IMR-90 (cell line): Measurements from ENCODE around the gene ABHD10. TPM values are rescaled to one million over a fixed set of nuclear protein-coding genes. Genes with fewer than 3 reads are reported as not detected.

ENCODE experiments used
- ATAC-seq: fragments of 200-7000 bp; cut with Tn5 transposase; 2 replicates; pipeline ENCODE4 v1.9.1; 2020; ENCODE audit warnings: low read depth, mild to moderate bottlenecking, moderate library complexity
- BruUV-seq: library from RNA; stranded (reverse); fragments of 400-500 nt; replicated peaks from 2 replicates; lab custom pipeline; 2021; lab: Mats Ljungman, UMichigan
- CTCF ChIA-PET: fragments of 300-600 bp; formaldehyde crosslinking; extraction: SDS; loops from one replicate; lab custom pipeline; 2021; ENCODE audit warnings: antibody characterized with exemption; lab: Yijun Ruan, JAX
- POLR2A ChIA-PET: fragments of 300-600 bp; sonication (Branson Sonifier 250); formaldehyde crosslinking; loops from one replicate; lab custom pipeline; 2022; ENCODE audit warnings: antibody characterized with exemption; ENCODE audit not compliant: unreplicated experiment; lab: Charles Lee
- DNase-seq: peaks from one replicate; pipeline ENCODE4 v3.0.0; 2013
- H2AFZ ChIP-seq: replicated peaks from 2 replicates; pipeline ENCODE3; 2013; ENCODE audit warnings: low read length, mild to moderate bottlenecking; ENCODE audit not compliant: poor library complexity
- H2AK5ac ChIP-seq: 2 replicates; pipeline ENCODE4 v1.6.1; 2013; ENCODE audit warnings: low read depth, low read length, inconsistent platforms
- H2AK9ac ChIP-seq: replicated peaks from 2 replicates; pipeline ENCODE3; 2013; ENCODE audit warnings: mild to moderate bottlenecking, low read depth, low read length, moderate library complexity; ENCODE audit not compliant: poor library complexity
- H2BK120ac ChIP-seq: 2 replicates; pipeline ENCODE4 v1.6.1; 2013; ENCODE audit warnings: low read depth, low read length, inconsistent platforms
- H2BK15ac ChIP-seq: 3 replicates; pipeline ENCODE4 v1.6.1; 2013; ENCODE audit warnings: low read depth, low read length, inconsistent platforms
- H2BK20ac ChIP-seq: 2 replicates; pipeline ENCODE4 v1.6.1; 2013; ENCODE audit warnings: low read depth, mild to moderate bottlenecking, inconsistent platforms, low read length, moderate library complexity
- H2BK5ac ChIP-seq: 2 replicates; pipeline ENCODE4 v1.6.1; 2013; ENCODE audit warnings: mild to moderate bottlenecking, low read depth, low read length, inconsistent platforms; ENCODE audit not compliant: poor library complexity, severe bottlenecking
- H3K14ac ChIP-seq: replicated peaks from 2 replicates; pipeline ENCODE4 v1.6.1; 2013; ENCODE audit warnings: low read depth, low read length, inconsistent platforms
- H3K18ac ChIP-seq: 2 replicates; pipeline ENCODE4 v1.6.1; 2013; ENCODE audit warnings: low read depth, low read length, control low read depth
- H3K23ac ChIP-seq: 2 replicates; pipeline ENCODE4 v1.6.1; 2013; ENCODE audit warnings: low read depth, low read length, inconsistent platforms
- H3K27ac ChIP-seq: 2 replicates; pipeline ENCODE4 v1.5.1; 2013; ENCODE audit warnings: mild to moderate bottlenecking, control low read depth, low read length; ENCODE audit not compliant: insufficient read depth
- H3K27me3 ChIP-seq: 2 replicates; pipeline ENCODE4 v1.6.1; 2013; ENCODE audit warnings: low read length; ENCODE audit not compliant: control insufficient read depth, insufficient read depth
- H3K36me3 ChIP-seq: 2 replicates; pipeline ENCODE4 v1.6.1; 2013; ENCODE audit warnings: low read length, mixed read lengths; ENCODE audit not compliant: control insufficient read depth, insufficient read depth
- H3K4ac ChIP-seq: 2 replicates; pipeline ENCODE4 v1.6.1; 2013; ENCODE audit warnings: low read depth, low read length, inconsistent platforms
- H3K4me1 ChIP-seq: 2 replicates; pipeline ENCODE4 v1.6.1; 2013; ENCODE audit warnings: low read length, mixed read lengths; ENCODE audit not compliant: control insufficient read depth, insufficient read depth
- H3K4me2 ChIP-seq: 2 replicates; pipeline ENCODE4 v1.6.1; 2013; ENCODE audit warnings: low read depth, mild to moderate bottlenecking, control low read depth, low read length, moderate library complexity
- H3K4me3 ChIP-seq: 2 replicates; pipeline ENCODE4 v1.5.1; 2013; ENCODE audit warnings: low read depth, mild to moderate bottlenecking, control low read depth, low read length, moderate library complexity; ENCODE audit not compliant: insufficient read depth
- H3K56ac ChIP-seq: 2 replicates; pipeline ENCODE4 v1.6.1; 2013; ENCODE audit warnings: low read length, inconsistent platforms; ENCODE audit not compliant: insufficient read depth; ENCODE audit errors: extremely low read depth
- H3K79me1 ChIP-seq, 2 experiments: 2 replicates each; pipeline ENCODE4 v1.6.1; 2013; ENCODE audit warnings: low read length in 2 of 2, inconsistent platforms in 1 of 2, low read depth in 1 of 2
- H3K9ac ChIP-seq: 2 replicates; pipeline ENCODE4 v1.6.1; 2013; ENCODE audit warnings: low read depth, low read length, control low read depth
- H3K9me1 ChIP-seq: 2 replicates; pipeline ENCODE4 v1.6.1; 2013; ENCODE audit warnings: low read length, inconsistent platforms; ENCODE audit not compliant: insufficient read depth
- H3K9me3 ChIP-seq: 2 replicates; pipeline ENCODE4 v1.6.1; 2013; ENCODE audit warnings: low read length; ENCODE audit not compliant: control insufficient read depth, insufficient read depth
- H4K20me1 ChIP-seq: 2 replicates; pipeline ENCODE4 v1.6.1; 2013; ENCODE audit warnings: low read length, inconsistent platforms; ENCODE audit not compliant: insufficient read depth
- H4K5ac ChIP-seq: 2 replicates; pipeline ENCODE4 v1.6.1; 2013; ENCODE audit warnings: mild to moderate bottlenecking, low read depth, low read length, control low read depth
- H4K8ac ChIP-seq, 2 experiments: 2 replicates each; pipeline ENCODE4 v1.6.1; 2013; ENCODE audit warnings: low read depth in 2 of 2, low read length in 2 of 2, control low read depth in 1 of 2, inconsistent platforms in 1 of 2
- H4K91ac ChIP-seq: 2 replicates; pipeline ENCODE4 v1.6.1; 2013; ENCODE audit warnings: low read depth, low read length, inconsistent platforms; ENCODE audit not compliant: insufficient read depth
- BHLHE40 ChIP-seq: fragments of 150-350 bp; IDR thresholded peaks from 2 replicates; pipeline ENCODE4 v1.6.1; 2016; ENCODE audit warnings: mild to moderate bottlenecking, low read depth, low read length
- CEBPB ChIP-seq: IDR thresholded peaks from 2 replicates; pipeline ENCODE4 v1.6.1; 2012; ENCODE audit warnings: low read depth, low read length, improper control_type of control experiment
- CHD1 ChIP-seq: IDR thresholded peaks from 2 replicates; pipeline ENCODE4 v1.6.1; 2012; ENCODE audit warnings: low read depth, low read length, improper control_type of control experiment
- FOS ChIP-seq: fragments of 150-350 bp; IDR thresholded peaks from 2 replicates; pipeline ENCODE4 v1.6.1; 2016; ENCODE audit warnings: low read depth, low read length
- MAFK ChIP-seq: IDR thresholded peaks from 2 replicates; pipeline ENCODE4 v1.6.1; 2012; ENCODE audit warnings: low read depth, low read length, improper control_type of control experiment
- MAZ ChIP-seq: IDR thresholded peaks from 2 replicates; pipeline ENCODE4 v1.6.1; 2012; ENCODE audit warnings: low read depth, mild to moderate bottlenecking, low read length, improper control_type of control experiment, moderate library complexity, borderline replicate concordance
- NFE2L2 ChIP-seq: fragments of 150-350 bp; IDR thresholded peaks from 2 replicates; pipeline ENCODE4 v1.6.1; 2016; ENCODE audit warnings: low read depth, mild to moderate bottlenecking, low read length
- POLR2A ChIP-seq: IDR thresholded peaks from 2 replicates; pipeline ENCODE4 v1.6.1; 2012; ENCODE audit warnings: mild to moderate bottlenecking, low read depth, low read length
- RAD21 ChIP-seq: IDR thresholded peaks from 2 replicates; pipeline ENCODE4 v1.6.1; 2012; ENCODE audit warnings: low read length, improper control_type of control experiment
- RCOR1 ChIP-seq: IDR thresholded peaks from 2 replicates; pipeline ENCODE4 v1.6.1; 2012; ENCODE audit warnings: mild to moderate bottlenecking, low read length, improper control_type of control experiment; ENCODE audit not compliant: insufficient replicate concordance
- RFX5 ChIP-seq: IDR thresholded peaks from 2 replicates; pipeline ENCODE4 v1.8.0; 2012; ENCODE audit warnings: low read depth, mild to moderate bottlenecking, low read length, moderate library complexity
- SMC3 ChIP-seq: fragments of 150-350 bp; IDR thresholded peaks from 2 replicates; pipeline ENCODE4 v1.6.1; 2016; ENCODE audit warnings: low read depth, mild to moderate bottlenecking, antibody characterized with exemption, low read length, moderate library complexity
- WGBS, 2 experiments: methylation state at CpG; one replicate each; pipeline versions ENCODE4 v1.1.5 to v1.1.7; 2013; ENCODE audit warnings: missing lambda C conversion rate in 2 of 2; ENCODE audit not compliant: insufficient read length in 1 of 2; ENCODE audit errors: extremely low coverage in 2 of 2; 5-methylcytosine and 5-hydroxymethylcytosine counted together
- dilution Hi-C: fragments of 300-500 bp; cut with HindIII; formaldehyde crosslinking; loops from one replicate; pipeline ENCODE4 v1.14.3; 2018; ENCODE audit warnings: low sequenced_read_pairs; ENCODE audit not compliant: unreplicated experiment
- in situ Hi-C: fragments of 300-500 bp; cut with MboI; formaldehyde crosslinking; loops from 3 replicates; pipeline ENCODE4 v1.14.3; 2019; ENCODE audit warnings: low sequenced_read_pairs, inconsistent platforms, mixed read lengths
- intact Hi-C: fragments of 100-400 bp; cut with micrococcal nuclease; formaldehyde crosslinking; loops from 2 replicates; pipeline ENCODE4 v1.10.0; 2022
- polyA plus RNA-seq, 3 experiments: library from polyadenylated mRNA; depleted of rRNA; stranded (reverse); fragments of >200 nt; gene quantifications; 2 replicates each; pipeline ENCODE4 v1.2.3, GENCODE V29; 2012; ENCODE audit warnings: low replicate concordance in 1 of 3
- total RNA-seq: library from RNA; depleted of rRNA; stranded (reverse); fragments of >200 nt; gene quantifications from 2 replicates; pipeline ENCODE4 v1.2.3, GENCODE V29; 2012
- TF ChIP-seq, protein P1 (sequence below): conservative IDR thresholded peaks from 2 replicates; pipeline ENCODE4 v1.5.1; 2012; ENCODE audit warnings: mild to moderate bottlenecking, low read depth, low read length, improper control_type of control experiment
- TF ChIP-seq, protein P2 (sequence below): fragments of 150-350 bp; IDR thresholded peaks from 2 replicates; pipeline ENCODE4 v1.6.1; 2016; ENCODE audit warnings: low read depth, mild to moderate bottlenecking, low read length, moderate library complexity, borderline replicate concordance
- TF ChIP-seq, protein P3 (sequence below): fragments of 150-350 bp; IDR thresholded peaks from 2 replicates; pipeline ENCODE4 v1.6.1; 2017; ENCODE audit warnings: mild to moderate bottlenecking, antibody characterized with exemption, low read length, low read depth

Gene ABHD10
- total and polyA plus RNA-seq, 2 of the 4 experiments (the other 2 are of a cell fraction): 24.7 to 57.2 TPM

DNA sequence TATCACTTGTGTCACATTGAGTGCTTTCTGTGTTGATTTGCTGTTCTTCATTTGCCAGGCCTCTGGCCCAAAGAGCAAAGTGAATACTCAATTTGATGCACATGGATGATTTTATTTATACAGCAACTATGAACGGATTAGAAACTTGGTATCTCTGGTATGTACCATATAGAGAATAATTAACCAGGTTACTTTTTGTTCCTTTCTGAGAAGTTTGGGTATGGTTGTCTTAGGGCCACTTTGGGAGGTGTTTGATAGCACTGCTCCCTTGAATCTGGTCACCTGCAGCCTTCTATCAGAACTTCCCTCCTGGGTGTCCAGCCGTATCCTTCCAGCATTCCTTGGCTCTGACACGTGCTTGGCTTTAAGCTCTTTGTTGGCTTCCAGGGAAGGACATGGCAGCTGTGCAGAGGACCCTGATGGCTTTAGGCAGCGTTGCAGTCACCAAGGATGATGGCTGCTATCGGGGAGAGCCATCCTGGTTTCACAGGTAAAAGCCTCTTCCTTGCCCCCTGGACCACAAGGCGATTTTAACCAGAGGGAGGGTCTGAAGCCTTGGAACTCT lies 32.6 kb downstream of the ABHD10 start:
- dilution Hi-C loops (no loop called here), in situ Hi-C loops (no loop called here), intact Hi-C loops (no loop called here)
- TF ChIP-seq MAFK: no peak
- TF ChIP-seq NFE2L2: no peak
- no peak for TF ChIP-seq SMC3
- no peak for TF ChIP-seq POLR2A
- no peak for TF ChIP-seq CEBPB
- TF ChIP-seq RAD21: no peak
- TF ChIP-seq, protein P1, sequence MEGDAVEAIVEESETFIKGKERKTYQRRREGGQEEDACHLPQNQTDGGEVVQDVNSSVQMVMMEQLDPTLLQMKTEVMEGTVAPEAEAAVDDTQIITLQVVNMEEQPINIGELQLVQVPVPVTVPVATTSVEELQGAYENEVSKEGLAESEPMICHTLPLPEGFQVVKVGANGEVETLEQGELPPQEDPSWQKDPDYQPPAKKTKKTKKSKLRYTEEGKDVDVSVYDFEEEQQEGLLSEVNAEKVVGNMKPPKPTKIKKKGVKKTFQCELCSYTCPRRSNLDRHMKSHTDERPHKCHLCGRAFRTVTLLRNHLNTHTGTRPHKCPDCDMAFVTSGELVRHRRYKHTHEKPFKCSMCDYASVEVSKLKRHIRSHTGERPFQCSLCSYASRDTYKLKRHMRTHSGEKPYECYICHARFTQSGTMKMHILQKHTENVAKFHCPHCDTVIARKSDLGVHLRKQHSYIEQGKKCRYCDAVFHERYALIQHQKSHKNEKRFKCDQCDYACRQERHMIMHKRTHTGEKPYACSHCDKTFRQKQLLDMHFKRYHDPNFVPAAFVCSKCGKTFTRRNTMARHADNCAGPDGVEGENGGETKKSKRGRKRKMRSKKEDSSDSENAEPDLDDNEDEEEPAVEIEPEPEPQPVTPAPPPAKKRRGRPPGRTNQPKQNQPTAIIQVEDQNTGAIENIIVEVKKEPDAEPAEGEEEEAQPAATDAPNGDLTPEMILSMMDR: no peak
- TF ChIP-seq BHLHE40: no peak
- TF ChIP-seq RCOR1: no peak
- TF ChIP-seq, protein P2, sequence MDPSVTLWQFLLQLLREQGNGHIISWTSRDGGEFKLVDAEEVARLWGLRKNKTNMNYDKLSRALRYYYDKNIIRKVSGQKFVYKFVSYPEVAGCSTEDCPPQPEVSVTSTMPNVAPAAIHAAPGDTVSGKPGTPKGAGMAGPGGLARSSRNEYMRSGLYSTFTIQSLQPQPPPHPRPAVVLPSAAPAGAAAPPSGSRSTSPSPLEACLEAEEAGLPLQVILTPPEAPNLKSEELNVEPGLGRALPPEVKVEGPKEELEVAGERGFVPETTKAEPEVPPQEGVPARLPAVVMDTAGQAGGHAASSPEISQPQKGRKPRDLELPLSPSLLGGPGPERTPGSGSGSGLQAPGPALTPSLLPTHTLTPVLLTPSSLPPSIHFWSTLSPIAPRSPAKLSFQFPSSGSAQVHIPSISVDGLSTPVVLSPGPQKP: no peak
- TF ChIP-seq CHD1: no peak
- no peak for TF ChIP-seq MAZ
- no peak for TF ChIP-seq RFX5
- TF ChIP-seq FOS: no peak
- TF ChIP-seq, protein P3, sequence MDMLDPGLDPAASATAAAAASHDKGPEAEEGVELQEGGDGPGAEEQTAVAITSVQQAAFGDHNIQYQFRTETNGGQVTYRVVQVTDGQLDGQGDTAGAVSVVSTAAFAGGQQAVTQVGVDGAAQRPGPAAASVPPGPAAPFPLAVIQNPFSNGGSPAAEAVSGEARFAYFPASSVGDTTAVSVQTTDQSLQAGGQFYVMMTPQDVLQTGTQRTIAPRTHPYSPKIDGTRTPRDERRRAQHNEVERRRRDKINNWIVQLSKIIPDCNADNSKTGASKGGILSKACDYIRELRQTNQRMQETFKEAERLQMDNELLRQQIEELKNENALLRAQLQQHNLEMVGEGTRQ: no peak
- Histone ChIP-seq H3K9me3 (no peaks in the 10 kb centered on the region), H2AK9ac (no peak overlapping the region), H3K27ac (no peak overlapping the region), H3K79me1 (no peaks in the 10 kb centered on the region), H2BK15ac (no peak overlapping the region), H2BK20ac (no peak overlapping the region), H3K9ac (no peak overlapping the region), H3K9me1 (no peaks in the 10 kb centered on the region), H3K14ac (no peak overlapping the region), H4K5ac (no peak overlapping the region), H3K4me1 (peaks cover 8% of the 10 kb centered on the region), H3K56ac (no peak overlapping the region), H4K91ac (no peak overlapping the region), H2BK5ac (no peak overlapping the region), H2AK5ac (no peak overlapping the region), H3K4me2 (no peak overlapping the region), H3K4me3 (no peak overlapping the region), H3K36me3 (no peaks in the 10 kb centered on the region), H3K23ac (no peak overlapping the region), H2AFZ (no peak overlapping the region), H3K4ac (no peak overlapping the region), H4K8ac (no peak overlapping the region), H3K18ac (no peak overlapping the region), H4K20me1 (no peaks in the 10 kb centered on the region), H2BK120ac (no peak overlapping the region), H3K27me3 (no peaks in the 10 kb centered on the region)
- ChIA-PET CTCF (interaction anchor here (0.7 to 1.6 kb wide), 2 partner anchors 22 to 117 kb away, joined by 3 to 5 read pairs; no protein-coding TSS in a partner anchor), POLR2A (no interaction called here)
- WGBS, 2 experiments: 100% methylated on average over 2 of the region's 6 CpGs; no CpG with 5 or more reads in 1 of the 2 experiments
- no peak for DNase-seq
- no TSS peak for BruUV-seq
- ATAC-seq: no peak
